Prostate gland (tissue), 2 donors: ENCODE results near the gene CBL.

Source experiments
- CTCF ChIP-seq, 4 experiments: fragments of 200-600 bp in 2 of 4; fragments of 450-650 bp in 2 of 4; sonication (generic) in 2 of 4; IDR thresholded peaks; 1 replicate in 3 of 4; 2 replicates in 1 of 4; pipeline ENCODE4 v1.5.1; 2016 to 2019; ENCODE audit warnings: antibody characterized with exemption in 4 of 4, mild to moderate bottlenecking in 2 of 4, moderate library complexity in 2 of 4
- POLR2A ChIP-seq: fragments of 450-650 bp; IDR thresholded peaks from one replicate; pipeline ENCODE4 v1.6.1; 2016; ENCODE audit warnings: antibody characterized with exemption, mild to moderate bottlenecking

- no peak for TF ChIP-seq POLR2A
- no peak for TF ChIP-seq CTCF (IDR thresholded peaks at IDR 0.05)
These were observed 26.8 kb upstream of the CBL start for GRCh38 chr11:119179342-119179741.
